ENCODE measurements around the gene KRTAP10-11.
A peak's percentile ranks its signal among the peaks of the same experiment; 100 is the strongest.
"Not testable (repeated sequence)": the region's sequence is repeated elsewhere in the genome, so short reads cannot be mapped to it uniquely, and the experiment has no call there.

Gene KRTAP10-11

GRCh38 chr21:44658541-44658910, 12.3 kb downstream of the KRTAP10-11 start:
- peak overlapping the region; percentile 72 for H3K27ac Mint-ChIP-seq
- H3K9me3 Mint-ChIP-seq: peaks cover 32% of the 10 kb centered on the region
- peaks cover 53% of the 10 kb centered on the region for H3K4me1 Mint-ChIP-seq
- DNase-seq (no peak), ATAC-seq (no peak)
- H3K36me3 Mint-ChIP-seq (ENCODE audit: low read depth): peaks cover 6% of the 10 kb centered on the region
- H3K4me3 Mint-ChIP-seq: peak overlapping the region; percentile 62
- H3K27me3 Mint-ChIP-seq: no peaks in the 10 kb centered on the region

GRCh38 chr21:44658913-44659595, 12.8 kb downstream of the KRTAP10-11 start:
- no peak for DNase-seq
- Mint-ChIP-seq H3K4me3 (no peak overlapping the region), H3K9me3 (peaks cover 32% of the 10 kb centered on the region), H3K36me3 (ENCODE audit: low read depth) (peaks cover 6% of the 10 kb centered on the region), H3K27ac (peak overlapping the region; percentile 72), H3K4me1 (peaks cover 48% of the 10 kb centered on the region), H3K27me3 (no peaks in the 10 kb centered on the region)
- no peak for ATAC-seq

GRCh38 chr21:44661567-44661966, 15.4 kb downstream of the KRTAP10-11 start:
- H3K27me3 Mint-ChIP-seq; H3K36me3 Mint-ChIP-seq (ENCODE audit: low read depth); H3K27ac Mint-ChIP-seq; DNase-seq; H3K4me3 Mint-ChIP-seq; ATAC-seq: not testable (repeated sequence)
- Mint-ChIP-seq H3K4me1 (peaks cover 33% of the 10 kb centered on the region), H3K9me3 (peaks cover 24% of the 10 kb centered on the region)

- peaks cover 28% of the 10 kb centered on the region for H3K9me3 Mint-ChIP-seq
- H3K36me3 Mint-ChIP-seq (ENCODE audit: low read depth): no peaks in the 10 kb centered on the region
- ATAC-seq: no peak
- H3K4me1 Mint-ChIP-seq: peaks cover 2% of the 10 kb centered on the region
- H3K27me3 Mint-ChIP-seq: peaks cover 2% of the 10 kb centered on the region
- H3K27ac Mint-ChIP-seq: no peak overlapping the region
- H3K4me3 Mint-ChIP-seq: no peak overlapping the region
- no peak for DNase-seq
These were observed 18.5 kb downstream of the KRTAP10-11 start for GRCh38 chr21:44664691-44665090.

- H3K27ac Mint-ChIP-seq: no peak within 1 kb of the TSS
- peaks cover 3% of the 10 kb centered on the region for H3K4me1 Mint-ChIP-seq
- no peak for DNase-seq
- no peak within 1 kb of the TSS for H3K4me3 Mint-ChIP-seq
- no peaks in the 10 kb centered on the region for H3K36me3 Mint-ChIP-seq (ENCODE audit: low read depth)
- ATAC-seq: no peak
- H3K9me3 Mint-ChIP-seq: peaks cover 25% of the 10 kb centered on the region
- peaks cover 2% of the 10 kb centered on the region for H3K27me3 Mint-ChIP-seq
These were observed 20.4 kb downstream of the KRTAP10-11 start, which contains the start of gene KRTAP12-2 for GRCh38 chr21:44666401-44667320. Gene KRTAP12-2, minus strand, starts transcription at chr21:44666927. Its CDS starts 41 bp downstream, at chr21:44666886.

- H3K9me3 Mint-ChIP-seq: peaks cover 17% of the 10 kb centered on the region
- peaks cover 2% of the 10 kb centered on the region for H3K36me3 Mint-ChIP-seq (ENCODE audit: low read depth)
- H3K4me3 Mint-ChIP-seq: no peak overlapping the region
- no peak overlapping the region for H3K27ac Mint-ChIP-seq
- H3K4me1 Mint-ChIP-seq: peaks cover 3% of the 10 kb centered on the region
- DNase-seq: no peak
- peaks cover 2% of the 10 kb centered on the region for H3K27me3 Mint-ChIP-seq
- ATAC-seq: no peak
These were observed 21.4 kb downstream of the KRTAP10-11 start for GRCh38 chr21:44667612-44668011.

GRCh38 chr21:44670642-44671432, 24.6 kb downstream of the KRTAP10-11 start:
- H3K4me1 Mint-ChIP-seq: peaks cover 3% of the 10 kb centered on the region
- no peak for DNase-seq
- ATAC-seq: no peak
- H3K4me3 Mint-ChIP-seq: no peak overlapping the region
- H3K27me3 Mint-ChIP-seq: peaks cover 2% of the 10 kb centered on the region
- peaks cover 26% of the 10 kb centered on the region for H3K9me3 Mint-ChIP-seq
- H3K27ac Mint-ChIP-seq: no peak overlapping the region
- peaks cover 5% of the 10 kb centered on the region for H3K36me3 Mint-ChIP-seq (ENCODE audit: low read depth)

- H3K27me3 Mint-ChIP-seq: peaks cover 2% of the 10 kb centered on the region
- no peak for DNase-seq
These were observed 25.7 kb downstream of the KRTAP10-11 start for GRCh38 chr21:44671911-44672310.

GRCh38 chr21:44677881-44678280, 31.7 kb downstream of the KRTAP10-11 start:
- H3K4me1 Mint-ChIP-seq: no peaks in the 10 kb centered on the region
- DNase-seq: no peak
- peaks cover 10% of the 10 kb centered on the region for H3K9me3 Mint-ChIP-seq
- no peak overlapping the region for H3K4me3 Mint-ChIP-seq
- no peak for ATAC-seq
- no peak overlapping the region for H3K27ac Mint-ChIP-seq
- H3K27me3 Mint-ChIP-seq: no peaks in the 10 kb centered on the region
- H3K36me3 Mint-ChIP-seq (ENCODE audit: low read depth): peaks cover under 1% of the 10 kb centered on the region

More at GRCh38 chr21:44671911-44672310, 25.7 kb downstream of the KRTAP10-11 start:
- Mint-ChIP-seq H3K9me3 (peaks cover 26% of the 10 kb centered on the region), H3K4me3 (no peak overlapping the region), H3K4me1 (peaks cover 3% of the 10 kb centered on the region), H3K36me3 (ENCODE audit: low read depth) (peaks cover 5% of the 10 kb centered on the region), H3K27ac (no peak overlapping the region)
- no peak for ATAC-seq

- Mint-ChIP-seq H3K4me1 (peaks cover 3% of the 10 kb centered on the region), H3K4me3 (no peak overlapping the region), H3K9me3 (no peaks in the 10 kb centered on the region), H3K27ac (no peak overlapping the region), H3K27me3 (peaks cover 1% of the 10 kb centered on the region), H3K36me3 (ENCODE audit: low read depth) (no peaks in the 10 kb centered on the region)
- DNase-seq: no peak
- ATAC-seq: no peak
These were observed 34.9 kb downstream of the KRTAP10-11 start for GRCh38 chr21:44681152-44681551.

- H3K4me3 Mint-ChIP-seq: no peak within 1 kb of the TSS
- no peak for ATAC-seq
- no peak for DNase-seq
- H3K4me1 Mint-ChIP-seq: peaks cover 8% of the 10 kb centered on the region
- H3K27me3 Mint-ChIP-seq: peaks cover 1% of the 10 kb centered on the region
- no peaks in the 10 kb centered on the region for H3K9me3 Mint-ChIP-seq
- H3K27ac Mint-ChIP-seq: no peak within 1 kb of the TSS
- H3K36me3 Mint-ChIP-seq (ENCODE audit: low read depth): no peaks in the 10 kb centered on the region
These were observed 35.8 kb downstream of the KRTAP10-11 start, which contains the start of gene KRTAP12-1 for GRCh38 chr21:44681861-44682579. Gene KRTAP12-1, minus strand, starts transcription at chr21:44682163. Its CDS starts 40 bp downstream, at chr21:44682123.

GRCh38 chr21:44682580-44683151, 36.5 kb downstream of the KRTAP10-11 start:
- Mint-ChIP-seq H3K27ac (no peak overlapping the region), H3K4me1 (peaks cover 8% of the 10 kb centered on the region), H3K27me3 (peaks cover 1% of the 10 kb centered on the region), H3K9me3 (no peaks in the 10 kb centered on the region), H3K36me3 (ENCODE audit: low read depth) (no peaks in the 10 kb centered on the region), H3K4me3 (no peak overlapping the region)
- DNase-seq (no peak), ATAC-seq (no peak)

GRCh38 chr21:44684077-44684476, 37.9 kb downstream of the KRTAP10-11 start:
- DNase-seq (no peak), ATAC-seq (no peak)
- Mint-ChIP-seq H3K27me3 (peaks cover 1% of the 10 kb centered on the region), H3K36me3 (ENCODE audit: low read depth) (no peaks in the 10 kb centered on the region), H3K9me3 (no peaks in the 10 kb centered on the region), H3K4me1 (peaks cover 8% of the 10 kb centered on the region), H3K4me3 (no peak overlapping the region), H3K27ac (no peak overlapping the region)
